HG02852 (cell line): Measurements from ENCODE around the gene ANKRD6.

Experiments
- ATAC-seq: cut with Tn5 transposase; IDR thresholded peaks from one replicate; pipeline ENCODE4 v1.9.1; 2021; ENCODE audit warnings: mild to moderate bottlenecking, moderate library complexity; ENCODE audit not compliant: unreplicated experiment

The ANKRD6 gene

GRCh38 chr6:89682991-89683390 is 250.0 kb downstream of the ANKRD6 start:
- no peak for ATAC-seq
